Measurements from ENCODE around the gene TBX2.

TBX2 gene

DNA sequence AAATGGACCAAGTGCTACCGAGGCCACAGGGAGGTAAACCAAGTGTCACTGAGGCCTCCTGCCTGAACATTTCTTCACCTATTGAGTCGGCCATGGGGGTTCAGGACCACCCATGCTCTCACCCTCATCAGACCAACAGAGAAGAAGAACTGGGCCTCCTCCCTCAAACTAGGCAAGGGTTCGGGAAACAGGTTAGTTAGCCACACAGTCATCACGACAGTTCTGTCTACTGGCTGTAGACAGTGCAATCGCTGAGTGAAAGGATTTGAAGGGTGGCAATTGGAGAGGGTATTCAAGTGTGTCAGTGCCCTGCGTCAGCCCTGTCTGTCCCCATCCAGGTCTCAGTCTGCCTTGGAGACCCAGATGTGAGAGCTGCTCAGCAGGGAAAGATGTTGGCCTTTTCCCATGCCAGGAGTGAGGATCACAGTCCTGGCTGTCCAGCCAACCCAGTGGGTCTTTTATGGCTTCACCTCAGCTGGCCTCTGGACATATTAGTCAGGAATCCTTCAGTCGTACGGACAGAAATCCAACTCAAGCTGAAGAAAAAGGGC is 19.9 kb downstream of the TBX2 start:
- TF ChIP-seq ZNF223 (tag by site-specific recombination; IDR thresholded peaks at IDR 0.05) (no peak), ZNF596 (tag by site-specific recombination; IDR thresholded peaks at IDR 0.05) (no peak), ZNF707 (tag by site-specific recombination; IDR thresholded peaks at IDR 0.05) (no peak), BCL11B (tag by site-specific recombination; IDR thresholded peaks at IDR 0.05; ENCODE audit: low read depth) (no peak), ZFP37 (tag by site-specific recombination; IDR thresholded peaks at IDR 0.05) (no peak), ZNF555 (tag by site-specific recombination; conservative IDR thresholded peaks at IDR 0.05) (no peak), ZNF76 (tag by site-specific recombination; IDR thresholded peaks at IDR 0.05; ENCODE audit: borderline replicate concordance, low read depth) (no peak), ZNF121 (tag by site-specific recombination; IDR thresholded peaks at IDR 0.05) (no peak)
- TF ChIP-seq, protein P1, sequence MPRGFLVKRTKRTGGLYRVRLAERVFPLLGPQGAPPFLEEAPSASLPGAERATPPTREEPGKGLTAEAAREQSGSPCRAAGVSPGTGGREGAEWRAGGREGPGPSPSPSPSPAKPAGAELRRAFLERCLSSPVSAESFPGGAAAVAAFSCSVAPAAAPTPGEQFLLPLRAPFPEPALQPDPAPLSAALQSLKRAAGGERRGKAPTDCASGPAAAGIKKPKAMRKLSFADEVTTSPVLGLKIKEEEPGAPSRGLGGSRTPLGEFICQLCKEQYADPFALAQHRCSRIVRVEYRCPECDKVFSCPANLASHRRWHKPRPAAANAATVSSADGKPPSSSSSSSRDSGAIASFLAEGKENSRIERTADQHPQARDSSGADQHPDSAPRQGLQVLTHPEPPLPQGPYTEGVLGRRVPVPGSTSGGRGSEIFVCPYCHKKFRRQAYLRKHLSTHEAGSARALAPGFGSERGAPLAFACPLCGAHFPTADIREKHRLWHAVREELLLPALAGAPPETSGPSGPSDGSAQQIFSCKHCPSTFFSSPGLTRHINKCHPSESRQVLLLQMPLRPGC (tag by site-specific recombination; IDR thresholded peaks at IDR 0.05), result no peak
- TF ChIP-seq, protein P2, sequence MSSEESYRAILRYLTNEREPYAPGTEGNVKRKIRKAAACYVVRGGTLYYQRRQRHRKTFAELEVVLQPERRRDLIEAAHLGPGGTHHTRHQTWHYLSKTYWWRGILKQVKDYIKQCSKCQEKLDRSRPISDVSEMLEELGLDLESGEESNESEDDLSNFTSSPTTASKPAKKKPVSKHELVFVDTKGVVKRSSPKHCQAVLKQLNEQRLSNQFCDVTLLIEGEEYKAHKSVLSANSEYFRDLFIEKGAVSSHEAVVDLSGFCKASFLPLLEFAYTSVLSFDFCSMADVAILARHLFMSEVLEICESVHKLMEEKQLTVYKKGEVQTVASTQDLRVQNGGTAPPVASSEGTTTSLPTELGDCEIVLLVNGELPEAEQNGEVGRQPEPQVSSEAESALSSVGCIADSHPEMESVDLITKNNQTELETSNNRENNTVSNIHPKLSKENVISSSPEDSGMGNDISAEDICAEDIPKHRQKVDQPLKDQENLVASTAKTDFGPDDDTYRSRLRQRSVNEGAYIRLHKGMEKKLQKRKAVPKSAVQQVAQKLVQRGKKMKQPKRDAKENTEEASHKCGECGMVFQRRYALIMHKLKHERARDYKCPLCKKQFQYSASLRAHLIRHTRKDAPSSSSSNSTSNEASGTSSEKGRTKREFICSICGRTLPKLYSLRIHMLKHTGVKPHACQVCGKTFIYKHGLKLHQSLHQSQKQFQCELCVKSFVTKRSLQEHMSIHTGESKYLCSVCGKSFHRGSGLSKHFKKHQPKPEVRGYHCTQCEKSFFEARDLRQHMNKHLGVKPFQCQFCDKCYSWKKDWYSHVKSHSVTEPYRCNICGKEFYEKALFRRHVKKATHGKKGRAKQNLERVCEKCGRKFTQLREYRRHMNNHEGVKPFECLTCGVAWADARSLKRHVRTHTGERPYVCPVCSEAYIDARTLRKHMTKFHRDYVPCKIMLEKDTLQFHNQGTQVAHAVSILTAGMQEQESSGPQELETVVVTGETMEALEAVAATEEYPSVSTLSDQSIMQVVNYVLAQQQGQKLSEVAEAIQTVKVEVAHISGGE (tag by site-specific recombination; conservative IDR thresholded peaks at IDR 0.05; ENCODE audit: low read depth), result no peak
- ChIA-PET CTCF (interaction anchor here (0.7 to 2.9 kb wide), 5 partner anchors 131 to 678 kb away, joined by 3 to 19 read pairs (median 3); no protein-coding TSS in a partner anchor), POLR2A (no interaction called here)

DNA sequence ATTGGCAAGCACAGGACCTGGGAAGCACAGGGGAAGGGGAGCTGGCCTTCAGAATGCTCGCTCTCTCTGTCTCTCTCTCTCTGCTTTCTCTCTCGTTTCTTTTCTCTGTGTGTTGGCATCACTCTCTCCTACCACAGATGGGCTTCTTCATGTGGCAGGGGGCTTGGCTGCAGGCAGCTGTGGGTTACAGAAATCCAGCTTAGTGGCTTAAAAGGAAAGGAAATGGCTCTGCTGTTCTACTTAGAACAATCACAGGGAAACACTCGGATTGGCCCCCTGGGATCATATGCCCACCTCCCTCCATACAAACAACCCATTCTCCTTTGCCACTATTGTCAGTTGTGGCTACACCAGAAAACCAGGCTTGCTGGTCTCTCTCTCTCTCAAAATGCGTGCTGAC is 20.4 kb downstream of the TBX2 start:
- Histone ChIP-seq H3K4me1 (ENCODE audit: control insufficient read depth, insufficient read depth, low read length) (no peaks in the 10 kb centered on the region; the same call in 1 of the 2 replicates), H3K36me3 (ENCODE audit: control insufficient read depth in 2 of 2, insufficient read depth in 1 of 2, low read length in 2 of 2) (no peaks in the 10 kb centered on the region), H3K27ac (ENCODE audit: extremely low read depth, low read depth, low read length) (no peak overlapping the region), H3K4me3 (ENCODE audit: low read depth, low read length) (no peak overlapping the region), H3K9me3 (ENCODE audit: control insufficient read depth, insufficient read depth, low read depth, low read length) (no peaks in the 10 kb centered on the region)
- CTCF ChIA-PET, result interaction anchor here (0.6 to 2.9 kb wide), 8 partner anchors 8 to 678 kb away, joined by 3 to 19 read pairs (median 3); no protein-coding TSS in a partner anchor
- POLR2A ChIA-PET, result interaction anchor here (0.6 kb wide), 2 partner anchors 245 to 889 kb away, joined by 3 read pairs; no protein-coding TSS in a partner anchor
- no peak for TF ChIP-seq SP2 (tag by site-specific recombination; IDR thresholded peaks at IDR 0.05)
- TF ChIP-seq ZXDB (tag by site-specific recombination; IDR thresholded peaks at IDR 0.05), result no peak
- no peak for TF ChIP-seq ZNF660 (tag by site-specific recombination; IDR thresholded peaks at IDR 0.05)
- TF ChIP-seq YY2 (tag by site-specific recombination; IDR thresholded peaks at IDR 0.05), result no peak
- TF ChIP-seq ZNF146 (tag by site-specific recombination; IDR thresholded peaks at IDR 0.05), result no peak
- TF ChIP-seq ZNF747 (tag by site-specific recombination; IDR thresholded peaks at IDR 0.05), result no peak
- TF ChIP-seq, protein P3, sequence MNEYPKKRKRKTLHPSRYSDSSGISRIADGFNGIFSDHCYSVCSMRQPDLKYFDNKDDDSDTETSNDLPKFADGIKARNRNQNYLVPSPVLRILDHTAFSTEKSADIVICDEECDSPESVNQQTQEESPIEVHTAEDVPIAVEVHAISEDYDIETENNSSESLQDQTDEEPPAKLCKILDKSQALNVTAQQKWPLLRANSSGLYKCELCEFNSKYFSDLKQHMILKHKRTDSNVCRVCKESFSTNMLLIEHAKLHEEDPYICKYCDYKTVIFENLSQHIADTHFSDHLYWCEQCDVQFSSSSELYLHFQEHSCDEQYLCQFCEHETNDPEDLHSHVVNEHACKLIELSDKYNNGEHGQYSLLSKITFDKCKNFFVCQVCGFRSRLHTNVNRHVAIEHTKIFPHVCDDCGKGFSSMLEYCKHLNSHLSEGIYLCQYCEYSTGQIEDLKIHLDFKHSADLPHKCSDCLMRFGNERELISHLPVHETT (tag by site-specific recombination; IDR thresholded peaks at IDR 0.05), result no peak
- TF ChIP-seq, protein P4, sequence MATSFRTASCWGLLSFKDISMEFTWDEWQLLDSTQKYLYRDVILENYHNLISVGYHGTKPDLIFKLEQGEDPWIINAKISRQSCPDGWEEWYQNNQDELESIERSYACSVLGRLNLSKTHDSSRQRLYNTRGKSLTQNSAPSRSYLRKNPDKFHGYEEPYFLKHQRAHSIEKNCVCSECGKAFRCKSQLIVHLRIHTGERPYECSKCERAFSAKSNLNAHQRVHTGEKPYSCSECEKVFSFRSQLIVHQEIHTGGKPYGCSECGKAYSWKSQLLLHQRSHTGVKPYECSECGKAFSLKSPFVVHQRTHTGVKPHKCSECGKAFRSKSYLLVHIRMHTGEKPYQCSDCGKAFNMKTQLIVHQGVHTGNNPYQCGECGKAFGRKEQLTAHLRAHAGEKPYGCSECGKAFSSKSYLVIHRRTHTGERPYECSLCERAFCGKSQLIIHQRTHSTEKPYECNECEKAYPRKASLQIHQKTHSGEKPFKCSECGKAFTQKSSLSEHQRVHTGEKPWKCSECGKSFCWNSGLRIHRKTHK (tag by site-specific recombination; IDR thresholded peaks at IDR 0.05), result no peak
- TF ChIP-seq ZNF311 (tag by site-specific recombination; IDR thresholded peaks at IDR 0.05; ENCODE audit: borderline replicate concordance), result no peak
- TF ChIP-seq ZNF514 (tag by site-specific recombination; IDR thresholded peaks at IDR 0.05), result no peak
- TF ChIP-seq, protein P5, sequence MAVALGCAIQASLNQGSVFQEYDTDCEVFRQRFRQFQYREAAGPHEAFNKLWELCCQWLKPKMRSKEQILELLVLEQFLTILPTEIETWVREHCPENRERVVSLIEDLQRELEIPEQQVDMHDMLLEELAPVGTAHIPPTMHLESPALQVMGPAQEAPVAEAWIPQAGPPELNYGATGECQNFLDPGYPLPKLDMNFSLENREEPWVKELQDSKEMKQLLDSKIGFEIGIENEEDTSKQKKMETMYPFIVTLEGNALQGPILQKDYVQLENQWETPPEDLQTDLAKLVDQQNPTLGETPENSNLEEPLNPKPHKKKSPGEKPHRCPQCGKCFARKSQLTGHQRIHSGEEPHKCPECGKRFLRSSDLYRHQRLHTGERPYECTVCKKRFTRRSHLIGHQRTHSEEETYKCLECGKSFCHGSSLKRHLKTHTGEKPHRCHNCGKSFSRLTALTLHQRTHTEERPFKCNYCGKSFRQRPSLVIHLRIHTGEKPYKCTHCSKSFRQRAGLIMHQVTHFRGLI (tag by site-specific recombination; IDR thresholded peaks at IDR 0.05), result no peak
- TF ChIP-seq ZNF555 (tag by site-specific recombination; conservative IDR thresholded peaks at IDR 0.05), result no peak
- TF ChIP-seq, protein P6, sequence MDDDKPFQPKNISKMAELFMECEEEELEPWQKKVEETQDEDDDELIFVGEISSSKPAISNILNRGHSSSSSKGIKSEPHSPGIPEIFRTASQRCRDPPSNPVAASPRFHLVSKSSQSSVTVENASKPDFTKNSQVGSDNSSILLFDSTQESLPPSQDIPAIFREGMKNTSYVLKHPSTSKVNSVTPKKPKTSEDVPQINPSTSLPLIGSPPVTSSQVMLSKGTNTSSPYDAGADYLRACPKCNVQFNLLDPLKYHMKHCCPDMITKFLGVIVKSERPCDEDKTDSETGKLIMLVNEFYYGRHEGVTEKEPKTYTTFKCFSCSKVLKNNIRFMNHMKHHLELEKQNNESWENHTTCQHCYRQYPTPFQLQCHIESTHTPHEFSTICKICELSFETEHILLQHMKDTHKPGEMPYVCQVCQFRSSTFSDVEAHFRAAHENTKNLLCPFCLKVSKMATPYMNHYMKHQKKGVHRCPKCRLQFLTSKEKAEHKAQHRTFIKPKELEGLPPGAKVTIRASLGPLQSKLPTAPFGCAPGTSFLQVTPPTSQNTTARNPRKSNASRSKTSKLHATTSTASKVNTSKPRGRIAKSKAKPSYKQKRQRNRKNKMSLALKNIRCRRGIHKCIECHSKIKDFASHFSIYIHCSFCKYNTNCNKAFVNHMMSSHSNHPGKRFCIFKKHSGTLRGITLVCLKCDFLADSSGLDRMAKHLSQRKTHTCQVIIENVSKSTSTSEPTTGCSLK (tag by site-specific recombination; IDR thresholded peaks at IDR 0.05), result no peak
- TF ChIP-seq ZNF138 (tag by site-specific recombination; IDR thresholded peaks at IDR 0.05; ENCODE audit: borderline replicate concordance), result no peak

More for the DNA sequence above, 19.9 kb downstream of the TBX2 start:
- no peak overlapping the region for H3K4me3 ChIP-seq (ENCODE audit: low read depth, low read length)
- H3K27ac ChIP-seq (ENCODE audit: extremely low read depth, low read depth, low read length), result no peak overlapping the region
- H3K9me3 ChIP-seq (ENCODE audit: control insufficient read depth, insufficient read depth, low read depth, low read length), result no peaks in the 10 kb centered on the region
- no peaks in the 10 kb centered on the region; the same call in 1 of the 2 replicates for H3K4me1 ChIP-seq (ENCODE audit: control insufficient read depth, insufficient read depth, low read length)
- no peaks in the 10 kb centered on the region for H3K36me3 ChIP-seq (ENCODE audit: control insufficient read depth in 2 of 2, insufficient read depth in 1 of 2, low read length in 2 of 2)
